DMS153 (cell line): Measurements from ENCODE around the gene ACP5.
A peak's percentile ranks its signal among the peaks of the same experiment; 100 is the strongest.
"Not testable (repeated sequence)": the region's sequence is repeated elsewhere in the genome, so short reads cannot be mapped to it uniquely, and the experiment has no call there.

Source experiments
- DNase-seq: peaks from one replicate; lab custom pipeline; 2025; lab: John Stamatoyannopoulos, UW

The ACP5 gene

GRCh38 chr19:11577451-11578257 is at the start of gene ACP5:
TSS of gene ACP5 (minus strand) at chr19:11577645. CDS start at chr19:11577317, 328 bp downstream.
- no peak for DNase-seq

DNA sequence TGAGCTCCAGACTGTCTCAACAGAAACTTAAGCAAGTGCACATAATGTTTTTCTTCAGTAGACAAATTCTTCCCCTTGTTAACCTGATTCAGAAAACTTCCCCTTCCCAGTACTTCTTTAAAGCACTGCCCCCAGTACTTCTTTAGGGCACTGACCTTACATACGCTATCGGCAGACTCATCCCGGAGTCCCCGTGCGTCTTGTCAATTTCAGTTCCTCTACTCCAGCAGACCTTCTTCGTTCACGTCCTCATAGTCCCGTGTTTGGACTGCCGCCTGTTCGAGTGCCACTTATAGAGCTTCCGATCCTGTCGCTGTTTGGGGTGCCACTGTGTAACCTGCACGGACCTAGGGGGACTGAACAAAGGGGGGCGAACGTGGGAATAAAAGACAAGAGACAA is 48.8 kb upstream of the ACP5 start:
- no peak for DNase-seq

- no peak for DNase-seq
Measured at GRCh38 chr19:11624069-11624463, 46.6 kb upstream of the ACP5 start.

- not testable (repeated sequence) for DNase-seq
Measured at GRCh38 chr19:11622401-11622800, 45.0 kb upstream of the ACP5 start.

- no peak for DNase-seq
Measured at GRCh38 chr19:11620553-11620952, 43.1 kb upstream of the ACP5 start.

DNA sequence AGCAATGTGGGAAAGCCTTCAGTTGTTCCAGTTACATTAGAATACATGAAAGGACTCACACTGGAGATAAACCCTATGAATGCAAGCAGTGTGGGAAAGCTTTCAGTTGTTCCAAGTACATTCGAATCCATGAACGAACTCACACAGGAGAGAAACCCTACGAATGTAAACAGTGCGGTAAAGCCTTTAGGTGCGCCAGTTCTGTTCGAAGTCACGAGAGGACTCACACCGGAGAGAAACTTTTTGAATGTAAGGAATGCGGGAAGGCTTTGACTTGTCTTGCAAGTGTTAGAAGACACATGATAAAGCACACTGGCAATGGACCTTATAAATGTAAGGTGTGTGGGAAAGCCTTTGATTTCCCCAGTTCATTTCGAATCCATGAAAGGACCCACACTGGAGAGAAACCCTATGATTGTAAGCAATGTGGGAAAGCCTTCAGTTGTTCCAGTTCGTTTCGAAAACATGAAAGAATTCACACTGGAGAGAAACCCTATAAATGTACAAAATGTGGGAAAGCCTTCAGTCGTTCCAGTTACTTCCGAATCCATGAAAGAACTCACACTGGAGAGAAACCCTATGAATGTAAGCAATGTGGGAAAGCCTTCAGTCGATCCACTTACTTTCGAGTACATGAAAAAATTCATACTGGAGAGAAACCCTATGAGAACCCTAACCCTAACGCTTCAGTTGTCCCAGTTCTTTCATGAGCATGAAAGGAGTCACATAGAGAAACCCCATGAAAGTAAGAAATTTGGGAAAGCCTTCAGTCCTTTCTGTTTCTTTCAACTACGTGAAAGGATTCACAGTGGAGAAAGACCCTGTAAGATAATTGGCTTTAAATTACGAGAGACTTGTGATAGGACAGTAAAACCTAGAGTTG is 40.0 kb upstream of the ACP5 start:
- DNase-seq = no peak

GRCh38 chr19:11612816-11613511 is 35.5 kb upstream of the ACP5 start:
- no peak for DNase-seq

GRCh38 chr19:11611730-11612129 is 34.3 kb upstream of the ACP5 start:
- no peak for DNase-seq

DNA sequence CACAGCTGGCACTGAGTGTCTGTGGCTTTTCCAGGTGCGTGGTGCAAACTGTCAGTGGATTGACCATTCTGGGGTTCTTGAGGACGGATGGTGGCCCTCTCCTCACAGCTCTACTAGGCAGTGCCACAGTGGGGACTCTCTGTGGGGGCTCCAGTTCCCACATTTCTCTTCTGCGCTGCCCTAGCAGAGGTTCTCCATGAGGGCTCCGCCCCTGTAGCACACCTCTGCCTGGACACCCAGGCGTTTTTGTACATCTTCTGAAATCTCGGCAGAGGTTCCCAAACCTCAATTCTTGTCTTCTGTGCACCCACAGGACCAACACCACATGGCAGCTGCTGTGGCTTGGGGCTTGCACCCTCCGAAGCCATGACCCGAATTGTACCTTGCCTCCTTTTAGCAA is 29.0 kb upstream of the ACP5 start:
- DNase-seq = no peak

GRCh38 chr19:11599704-11600103 is 22.3 kb upstream of the ACP5 start:
- DNase-seq = not testable (repeated sequence)

DNA sequence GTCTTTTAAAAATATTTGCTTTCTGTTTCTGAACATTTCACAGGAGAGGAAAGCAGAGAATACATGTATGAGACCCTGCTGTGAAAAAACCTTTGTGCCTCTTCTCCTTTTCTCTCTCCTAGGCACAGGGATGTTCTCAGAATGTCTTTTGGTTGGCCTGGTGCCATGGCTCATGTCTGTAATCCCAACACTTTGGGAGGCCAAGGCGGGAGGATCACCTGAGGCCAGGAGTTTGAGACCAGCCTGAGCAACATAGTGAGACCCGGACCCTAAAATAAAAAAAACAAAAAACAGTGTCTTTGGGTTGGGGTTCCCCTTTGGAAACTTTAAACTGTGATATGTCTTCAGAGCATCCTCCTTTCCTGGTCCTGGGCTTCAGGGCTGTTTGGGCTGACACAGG is 21.3 kb upstream of the ACP5 start:
- no peak for DNase-seq

GRCh38 chr19:11598103-11598483 is 20.6 kb upstream of the ACP5 start:
- no peak for DNase-seq

DNA sequence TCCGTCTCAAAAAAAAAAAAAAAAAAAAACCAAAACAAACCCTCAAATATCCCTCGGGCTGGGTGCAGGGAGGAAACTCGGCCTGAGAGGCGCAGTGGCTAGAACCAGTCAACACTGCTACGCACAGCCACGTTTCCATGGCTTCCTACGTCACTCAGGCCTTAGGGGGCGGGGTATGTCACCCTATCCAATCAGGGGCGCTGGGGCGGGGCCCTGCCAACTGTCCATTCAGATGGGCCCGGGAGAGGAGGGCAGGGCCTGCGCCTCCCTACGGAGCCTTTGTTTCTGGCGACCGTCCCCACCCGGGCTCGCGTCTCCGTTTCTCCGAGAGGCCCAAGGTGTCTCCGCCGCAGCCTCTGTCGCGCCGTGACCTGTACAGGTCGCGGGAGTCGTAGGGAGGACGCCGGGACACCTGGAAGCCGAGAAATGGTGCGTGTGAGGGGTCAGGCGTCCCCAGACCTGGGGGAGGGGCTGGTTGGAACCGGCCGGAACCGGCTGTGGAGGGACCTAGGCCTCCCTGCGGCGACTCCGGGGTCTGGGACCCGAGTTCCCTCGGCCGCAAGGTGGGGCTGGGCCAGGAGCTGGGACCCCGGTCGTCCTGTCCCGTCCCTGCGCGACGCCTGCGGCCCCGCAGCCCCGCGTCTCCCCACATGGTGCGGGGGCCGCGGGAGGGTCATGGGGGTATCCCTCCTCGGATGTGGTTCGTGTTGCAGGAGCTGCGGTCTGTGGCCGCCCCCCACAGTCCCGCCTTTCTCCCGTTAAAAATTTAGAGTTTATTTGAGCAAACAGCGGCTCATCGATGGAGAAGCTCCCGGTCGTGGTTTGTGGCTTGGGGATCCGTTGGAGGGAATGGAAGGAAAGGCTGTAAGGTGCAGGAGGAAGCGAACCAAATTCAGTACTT is 20.0 kb upstream of the ACP5 start, which contains the start of gene ZNF627:
TSS of gene ZNF627 (plus strand) at position 282 of the 901 bp plus-strand sequence. CDS start at position 427, 145 bp downstream.
- DNase-seq = peak; percentile 95

- DNase-seq = no peak
Measured at GRCh38 chr19:11596156-11596555, 18.7 kb upstream of the ACP5 start.

DNA sequence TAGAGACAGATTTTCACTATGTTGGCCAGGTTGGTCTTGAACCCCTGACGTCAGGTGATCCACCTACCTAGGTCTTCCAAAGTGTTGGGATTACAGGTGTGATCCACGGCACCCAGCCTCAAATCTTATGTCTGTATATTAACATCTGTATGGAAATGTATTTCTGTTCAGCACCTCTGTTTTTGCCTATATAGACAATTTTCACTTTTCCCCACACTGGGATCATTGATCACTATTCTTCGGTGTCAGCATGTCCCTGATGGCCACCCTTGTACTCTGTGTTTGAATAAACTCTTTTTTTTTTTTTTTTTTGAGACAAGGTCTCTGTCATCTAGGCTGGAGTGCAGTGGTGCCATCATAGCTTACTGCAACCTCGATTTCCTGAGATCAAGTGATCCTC is 16.6 kb upstream of the ACP5 start:
- DNase-seq = no peak

DNA sequence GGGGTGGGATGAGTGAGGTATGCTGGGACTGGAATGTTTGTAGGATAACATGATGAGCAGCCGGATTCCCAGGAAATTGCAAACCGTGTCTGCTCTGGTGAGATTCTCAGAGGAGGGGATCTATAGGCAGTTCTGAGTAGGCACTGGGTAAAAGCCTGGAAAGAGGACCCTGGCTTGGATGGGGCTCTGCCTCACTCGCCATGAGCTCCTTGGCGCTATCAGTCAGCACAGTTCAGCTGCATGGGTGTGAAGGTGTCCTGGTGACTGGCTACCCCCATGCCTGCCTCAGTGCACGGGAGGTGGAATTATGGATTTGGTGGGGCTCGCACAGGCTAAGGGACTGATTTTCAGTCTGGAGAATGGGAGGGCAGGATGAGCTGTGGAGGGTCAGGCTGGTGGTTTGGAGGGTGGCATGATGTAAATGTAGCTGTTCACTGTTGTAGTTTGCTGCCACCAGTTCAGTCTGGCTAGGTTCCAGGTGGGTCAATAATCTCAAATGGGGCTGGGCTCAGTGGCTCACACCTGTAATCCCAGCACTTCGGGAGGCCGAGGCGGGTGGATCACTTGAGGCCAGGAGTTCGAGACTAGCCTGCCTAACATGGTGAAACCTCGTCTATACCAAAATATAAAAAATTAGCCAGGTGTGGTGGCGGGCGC is 10.7 kb upstream of the ACP5 start:
- no peak for DNase-seq

DNA sequence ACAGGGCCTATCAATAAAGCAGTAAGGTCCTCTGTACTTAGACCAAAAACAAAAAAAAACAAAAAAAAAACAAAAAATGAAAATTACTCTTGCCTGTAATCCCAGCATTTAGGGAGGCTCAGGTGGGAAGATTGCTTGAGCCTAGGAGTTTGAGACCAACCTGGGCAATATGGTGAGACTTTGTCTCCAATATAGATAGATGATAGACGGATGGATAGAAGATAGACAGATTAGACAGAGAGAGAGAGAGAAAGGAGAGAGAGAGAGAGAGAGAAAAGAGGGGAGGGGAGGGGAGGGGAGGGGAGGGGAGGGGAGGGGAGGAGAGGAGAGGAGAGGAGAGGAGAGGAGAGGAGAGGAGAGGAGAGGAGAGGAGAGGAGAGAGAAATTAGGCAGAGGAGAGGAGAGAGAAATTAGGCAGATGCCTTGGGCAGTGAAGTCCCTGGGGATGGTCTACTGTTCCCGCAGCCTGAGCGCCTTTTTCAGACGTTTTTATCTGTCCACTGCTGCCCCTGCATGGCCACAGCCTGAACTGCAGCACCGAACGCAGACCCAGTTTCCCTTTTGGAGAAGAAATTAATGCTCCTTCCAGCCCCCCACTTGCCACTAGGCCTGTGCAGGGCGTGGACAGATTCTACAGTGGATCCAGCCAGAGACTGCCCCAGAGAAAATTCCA is 10.0 kb upstream of the ACP5 start:
- DNase-seq = peak; percentile 70

- DNase-seq = no peak
Measured at GRCh38 chr19:11586331-11586730, 8.9 kb upstream of the ACP5 start.

- no peak for DNase-seq
Measured at GRCh38 chr19:11581740-11582139, 4.3 kb upstream of the ACP5 start.

- DNase-seq = no peak
Measured at GRCh38 chr19:11580116-11580515, 2.7 kb upstream of the ACP5 start.
